ENCODE measurements around the gene PKN1. TPM values are rescaled to one million over a fixed set of nuclear protein-coding genes. Genes with fewer than 3 reads are reported as not detected.

PKN1 gene
- total and polyA plus RNA-seq, 9 of the 15 experiments (the other 6 are each of a cell fraction or from before 2014, with no cell fraction given), result 0.30 to 228 (median 77.5) TPM

DNA sequence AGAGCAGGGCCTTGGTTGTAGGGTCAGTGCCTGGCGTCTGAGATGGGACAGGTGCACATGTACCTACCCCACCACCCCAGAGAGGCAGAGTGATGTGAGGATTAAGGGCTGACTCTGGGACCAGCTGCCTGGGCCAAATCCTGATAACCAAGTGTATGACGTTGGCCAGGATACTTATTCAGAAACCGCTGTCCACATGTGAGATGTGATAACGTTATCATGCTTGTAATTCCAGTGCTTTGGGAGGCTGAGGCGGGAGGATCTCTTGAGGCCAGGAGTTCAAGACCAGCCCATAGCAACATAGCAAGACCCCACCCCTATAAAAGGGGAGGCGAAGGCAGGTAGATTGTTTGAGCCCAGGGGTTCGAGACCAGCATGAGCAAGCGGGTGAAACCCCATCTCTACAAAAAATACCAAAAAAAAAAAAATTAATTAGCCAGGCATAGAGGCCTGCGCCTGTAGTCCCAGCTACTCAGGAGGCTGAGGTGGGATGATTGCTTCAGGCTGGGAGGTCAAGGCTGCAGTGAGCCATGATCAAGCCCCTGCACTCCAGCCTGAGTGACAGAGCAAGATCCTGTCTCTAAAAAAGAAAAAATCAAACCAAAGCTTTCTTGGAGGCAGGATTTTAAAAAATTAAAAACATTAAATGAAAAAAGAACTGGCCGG lies 41.8 kb upstream of the PKN1 start (continued):
- TF ChIP-seq, protein P1, sequence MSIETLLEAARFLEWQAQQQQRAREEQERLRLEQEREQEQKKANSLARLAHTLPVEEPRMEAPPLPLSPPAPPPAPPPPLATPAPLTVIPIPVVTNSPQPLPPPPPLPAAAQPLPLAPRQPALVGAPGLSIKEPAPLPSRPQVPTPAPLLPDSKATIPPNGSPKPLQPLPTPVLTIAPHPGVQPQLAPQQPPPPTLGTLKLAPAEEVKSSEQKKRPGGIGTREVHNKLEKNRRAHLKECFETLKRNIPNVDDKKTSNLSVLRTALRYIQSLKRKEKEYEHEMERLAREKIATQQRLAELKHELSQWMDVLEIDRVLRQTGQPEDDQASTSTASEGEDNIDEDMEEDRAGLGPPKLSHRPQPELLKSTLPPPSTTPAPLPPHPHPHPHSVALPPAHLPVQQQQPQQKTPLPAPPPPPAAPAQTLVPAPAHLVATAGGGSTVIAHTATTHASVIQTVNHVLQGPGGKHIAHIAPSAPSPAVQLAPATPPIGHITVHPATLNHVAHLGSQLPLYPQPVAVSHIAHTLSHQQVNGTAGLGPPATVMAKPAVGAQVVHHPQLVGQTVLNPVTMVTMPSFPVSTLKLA (conservative IDR thresholded peaks at IDR 0.05), result peak; percentile 23 to 53; a peak in 1 of 4 replicates
- 0 out of 2 replicates have a peak, but pooled peaks have one; percentile 57 for TF ChIP-seq SMAD3 (CRISPR knock-in tag; conservative IDR thresholded peaks at IDR 0.05)
- peak; percentile 43; the same call in 1 of the 2 replicates for TF ChIP-seq ZBTB2 (IDR thresholded peaks at IDR 0.05)
- TF ChIP-seq, protein P2, sequence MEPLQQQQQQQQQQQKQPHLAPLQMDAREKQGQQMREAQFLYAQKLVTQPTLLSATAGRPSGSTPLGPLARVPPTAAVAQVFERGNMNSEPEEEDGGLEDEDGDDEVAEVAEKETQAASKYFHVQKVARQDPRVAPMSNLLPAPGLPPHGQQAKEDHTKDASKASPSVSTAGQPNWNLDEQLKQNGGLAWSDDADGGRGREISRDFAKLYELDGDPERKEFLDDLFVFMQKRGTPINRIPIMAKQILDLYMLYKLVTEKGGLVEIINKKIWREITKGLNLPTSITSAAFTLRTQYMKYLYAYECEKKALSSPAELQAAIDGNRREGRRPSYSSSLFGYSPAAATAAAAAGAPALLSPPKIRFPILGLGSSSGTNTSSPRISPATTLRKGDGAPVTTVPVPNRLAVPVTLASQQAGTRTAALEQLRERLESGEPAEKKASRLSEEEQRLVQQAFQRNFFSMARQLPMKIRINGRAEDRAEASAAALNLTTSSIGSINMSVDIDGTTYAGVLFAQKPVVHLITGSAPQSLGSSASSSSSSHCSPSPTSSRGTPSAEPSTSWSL (CRISPR knock-in tag; IDR thresholded peaks at IDR 0.05; ENCODE audit: borderline replicate concordance), result no peak
- TF ChIP-seq MAFG (tag; conservative IDR thresholded peaks at IDR 0.05), result no peak
- TF ChIP-seq ZBED1 (IDR thresholded peaks at IDR 0.05), result peak; percentile 69; the same call in 1 of the 2 replicates
- TF ChIP-seq, protein P3, sequence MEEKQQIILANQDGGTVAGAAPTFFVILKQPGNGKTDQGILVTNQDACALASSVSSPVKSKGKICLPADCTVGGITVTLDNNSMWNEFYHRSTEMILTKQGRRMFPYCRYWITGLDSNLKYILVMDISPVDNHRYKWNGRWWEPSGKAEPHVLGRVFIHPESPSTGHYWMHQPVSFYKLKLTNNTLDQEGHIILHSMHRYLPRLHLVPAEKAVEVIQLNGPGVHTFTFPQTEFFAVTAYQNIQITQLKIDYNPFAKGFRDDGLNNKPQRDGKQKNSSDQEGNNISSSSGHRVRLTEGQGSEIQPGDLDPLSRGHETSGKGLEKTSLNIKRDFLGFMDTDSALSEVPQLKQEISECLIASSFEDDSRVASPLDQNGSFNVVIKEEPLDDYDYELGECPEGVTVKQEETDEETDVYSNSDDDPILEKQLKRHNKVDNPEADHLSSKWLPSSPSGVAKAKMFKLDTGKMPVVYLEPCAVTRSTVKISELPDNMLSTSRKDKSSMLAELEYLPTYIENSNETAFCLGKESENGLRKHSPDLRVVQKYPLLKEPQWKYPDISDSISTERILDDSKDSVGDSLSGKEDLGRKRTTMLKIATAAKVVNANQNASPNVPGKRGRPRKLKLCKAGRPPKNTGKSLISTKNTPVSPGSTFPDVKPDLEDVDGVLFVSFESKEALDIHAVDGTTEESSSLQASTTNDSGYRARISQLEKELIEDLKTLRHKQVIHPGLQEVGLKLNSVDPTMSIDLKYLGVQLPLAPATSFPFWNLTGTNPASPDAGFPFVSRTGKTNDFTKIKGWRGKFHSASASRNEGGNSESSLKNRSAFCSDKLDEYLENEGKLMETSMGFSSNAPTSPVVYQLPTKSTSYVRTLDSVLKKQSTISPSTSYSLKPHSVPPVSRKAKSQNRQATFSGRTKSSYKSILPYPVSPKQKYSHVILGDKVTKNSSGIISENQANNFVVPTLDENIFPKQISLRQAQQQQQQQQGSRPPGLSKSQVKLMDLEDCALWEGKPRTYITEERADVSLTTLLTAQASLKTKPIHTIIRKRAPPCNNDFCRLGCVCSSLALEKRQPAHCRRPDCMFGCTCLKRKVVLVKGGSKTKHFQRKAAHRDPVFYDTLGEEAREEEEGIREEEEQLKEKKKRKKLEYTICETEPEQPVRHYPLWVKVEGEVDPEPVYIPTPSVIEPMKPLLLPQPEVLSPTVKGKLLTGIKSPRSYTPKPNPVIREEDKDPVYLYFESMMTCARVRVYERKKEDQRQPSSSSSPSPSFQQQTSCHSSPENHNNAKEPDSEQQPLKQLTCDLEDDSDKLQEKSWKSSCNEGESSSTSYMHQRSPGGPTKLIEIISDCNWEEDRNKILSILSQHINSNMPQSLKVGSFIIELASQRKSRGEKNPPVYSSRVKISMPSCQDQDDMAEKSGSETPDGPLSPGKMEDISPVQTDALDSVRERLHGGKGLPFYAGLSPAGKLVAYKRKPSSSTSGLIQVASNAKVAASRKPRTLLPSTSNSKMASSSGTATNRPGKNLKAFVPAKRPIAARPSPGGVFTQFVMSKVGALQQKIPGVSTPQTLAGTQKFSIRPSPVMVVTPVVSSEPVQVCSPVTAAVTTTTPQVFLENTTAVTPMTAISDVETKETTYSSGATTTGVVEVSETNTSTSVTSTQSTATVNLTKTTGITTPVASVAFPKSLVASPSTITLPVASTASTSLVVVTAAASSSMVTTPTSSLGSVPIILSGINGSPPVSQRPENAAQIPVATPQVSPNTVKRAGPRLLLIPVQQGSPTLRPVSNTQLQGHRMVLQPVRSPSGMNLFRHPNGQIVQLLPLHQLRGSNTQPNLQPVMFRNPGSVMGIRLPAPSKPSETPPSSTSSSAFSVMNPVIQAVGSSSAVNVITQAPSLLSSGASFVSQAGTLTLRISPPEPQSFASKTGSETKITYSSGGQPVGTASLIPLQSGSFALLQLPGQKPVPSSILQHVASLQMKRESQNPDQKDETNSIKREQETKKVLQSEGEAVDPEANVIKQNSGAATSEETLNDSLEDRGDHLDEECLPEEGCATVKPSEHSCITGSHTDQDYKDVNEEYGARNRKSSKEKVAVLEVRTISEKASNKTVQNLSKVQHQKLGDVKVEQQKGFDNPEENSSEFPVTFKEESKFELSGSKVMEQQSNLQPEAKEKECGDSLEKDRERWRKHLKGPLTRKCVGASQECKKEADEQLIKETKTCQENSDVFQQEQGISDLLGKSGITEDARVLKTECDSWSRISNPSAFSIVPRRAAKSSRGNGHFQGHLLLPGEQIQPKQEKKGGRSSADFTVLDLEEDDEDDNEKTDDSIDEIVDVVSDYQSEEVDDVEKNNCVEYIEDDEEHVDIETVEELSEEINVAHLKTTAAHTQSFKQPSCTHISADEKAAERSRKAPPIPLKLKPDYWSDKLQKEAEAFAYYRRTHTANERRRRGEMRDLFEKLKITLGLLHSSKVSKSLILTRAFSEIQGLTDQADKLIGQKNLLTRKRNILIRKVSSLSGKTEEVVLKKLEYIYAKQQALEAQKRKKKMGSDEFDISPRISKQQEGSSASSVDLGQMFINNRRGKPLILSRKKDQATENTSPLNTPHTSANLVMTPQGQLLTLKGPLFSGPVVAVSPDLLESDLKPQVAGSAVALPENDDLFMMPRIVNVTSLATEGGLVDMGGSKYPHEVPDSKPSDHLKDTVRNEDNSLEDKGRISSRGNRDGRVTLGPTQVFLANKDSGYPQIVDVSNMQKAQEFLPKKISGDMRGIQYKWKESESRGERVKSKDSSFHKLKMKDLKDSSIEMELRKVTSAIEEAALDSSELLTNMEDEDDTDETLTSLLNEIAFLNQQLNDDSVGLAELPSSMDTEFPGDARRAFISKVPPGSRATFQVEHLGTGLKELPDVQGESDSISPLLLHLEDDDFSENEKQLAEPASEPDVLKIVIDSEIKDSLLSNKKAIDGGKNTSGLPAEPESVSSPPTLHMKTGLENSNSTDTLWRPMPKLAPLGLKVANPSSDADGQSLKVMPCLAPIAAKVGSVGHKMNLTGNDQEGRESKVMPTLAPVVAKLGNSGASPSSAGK (IDR thresholded peaks at IDR 0.05), result no peak
- TF ChIP-seq NEUROD1 (IDR thresholded peaks at IDR 0.05; ENCODE audit: borderline replicate concordance, low read depth, low read length, partially characterized antibody), result no peak
- TF ChIP-seq DNMT1 (IDR thresholded peaks at IDR 0.05), result no peak
- peak; percentile 78; the same call in 1 of the 2 replicates for TF ChIP-seq TARDBP (IDR thresholded peaks at IDR 0.05)
- TF ChIP-seq BCOR (IDR thresholded peaks at IDR 0.05), result peak; percentile 91
- no peak for TF ChIP-seq ZNF551 (CRISPR knock-in tag; IDR thresholded peaks at IDR 0.05)
